ENCODE measurements around the gene KDM3A. TPM values are rescaled to one million over a fixed set of nuclear protein-coding genes. Genes with fewer than 3 reads are reported as not detected.

Gene KDM3A
- total RNA-seq, 3 donors from 2014 or later = 32.9 to 45.9 (median 36.5) TPM

GRCh38 chr2:86500325-86501083 is 59.3 kb downstream of the KDM3A start:
- peaks cover 32% of the 10 kb centered on the region for H3K9me3 Mint-ChIP-seq
- peaks cover 6% of the 10 kb centered on the region for H3K4me1 Mint-ChIP-seq (ENCODE audit: low read depth)
- H3K36me3 Mint-ChIP-seq (ENCODE audit: insufficient read depth) = peaks cover 88% of the 10 kb centered on the region
- H3K27me3 Mint-ChIP-seq (ENCODE audit: low read depth) = no peaks in the 10 kb centered on the region
- no peak for ATAC-seq
- no peak overlapping the region for H3K4me3 Mint-ChIP-seq
- no peak for DNase-seq

GRCh38 chr2:86507600-86507999 is 66.4 kb downstream of the KDM3A start:
- DNase-seq (no peak), ATAC-seq (no peak)
- peaks cover 57% of the 10 kb centered on the region for H3K36me3 Mint-ChIP-seq (ENCODE audit: insufficient read depth)
- H3K4me1 Mint-ChIP-seq (ENCODE audit: low read depth) = no peaks in the 10 kb centered on the region
- H3K27me3 Mint-ChIP-seq (ENCODE audit: low read depth) = no peaks in the 10 kb centered on the region
- no peaks in the 10 kb centered on the region for H3K9me3 Mint-ChIP-seq
- H3K4me3 Mint-ChIP-seq = no peak overlapping the region

GRCh38 chr2:86510436-86510933 is 69.3 kb downstream of the KDM3A start:
- Mint-ChIP-seq H3K9me3 (no peaks in the 10 kb centered on the region), H3K27me3 (ENCODE audit: low read depth) (no peaks in the 10 kb centered on the region), H3K36me3 (ENCODE audit: insufficient read depth) (peaks cover 38% of the 10 kb centered on the region), H3K4me3 (no peak overlapping the region), H3K4me1 (ENCODE audit: low read depth) (peaks cover 4% of the 10 kb centered on the region)
- ATAC-seq (no peak), DNase-seq (no peak)

GRCh38 chr2:86512034-86512433 is 70.9 kb downstream of the KDM3A start:
- H3K4me1 Mint-ChIP-seq (ENCODE audit: low read depth) = peaks cover 4% of the 10 kb centered on the region
- ATAC-seq = no peak
- no peak for DNase-seq
- H3K27me3 Mint-ChIP-seq (ENCODE audit: low read depth) = no peaks in the 10 kb centered on the region
- peaks cover 31% of the 10 kb centered on the region for H3K36me3 Mint-ChIP-seq (ENCODE audit: insufficient read depth)
- no peaks in the 10 kb centered on the region for H3K9me3 Mint-ChIP-seq
- no peak overlapping the region for H3K4me3 Mint-ChIP-seq

GRCh38 chr2:86512892-86513291 is 71.7 kb downstream of the KDM3A start:
- no peak overlapping the region for H3K4me3 Mint-ChIP-seq
- H3K9me3 Mint-ChIP-seq = no peaks in the 10 kb centered on the region
- peaks cover 23% of the 10 kb centered on the region for H3K36me3 Mint-ChIP-seq (ENCODE audit: insufficient read depth)
- DNase-seq (no peak), ATAC-seq (no peak)
- H3K4me1 Mint-ChIP-seq (ENCODE audit: low read depth) = peaks cover 4% of the 10 kb centered on the region
- H3K27me3 Mint-ChIP-seq (ENCODE audit: low read depth) = no peaks in the 10 kb centered on the region

GRCh38 chr2:86513948-86514660 is 72.9 kb downstream of the KDM3A start:
- H3K27me3 Mint-ChIP-seq (ENCODE audit: low read depth) = no peaks in the 10 kb centered on the region
- DNase-seq (no peak), ATAC-seq (no peak)
- peaks cover 4% of the 10 kb centered on the region for H3K4me1 Mint-ChIP-seq (ENCODE audit: low read depth)
- no peaks in the 10 kb centered on the region for H3K9me3 Mint-ChIP-seq
- H3K36me3 Mint-ChIP-seq (ENCODE audit: insufficient read depth) = peaks cover 15% of the 10 kb centered on the region
- no peak overlapping the region for H3K4me3 Mint-ChIP-seq

GRCh38 chr2:86518481-86518880 is 77.3 kb downstream of the KDM3A start:
- no peak for ATAC-seq
- peaks cover 12% of the 10 kb centered on the region for H3K36me3 Mint-ChIP-seq (ENCODE audit: insufficient read depth)
- peaks cover 3% of the 10 kb centered on the region for H3K4me1 Mint-ChIP-seq (ENCODE audit: low read depth)

GRCh38 chr2:86519349-86519748 is 78.2 kb downstream of the KDM3A start:
- peaks cover 3% of the 10 kb centered on the region for H3K4me1 Mint-ChIP-seq (ENCODE audit: low read depth)
- no peak for DNase-seq
- peaks cover 9% of the 10 kb centered on the region for H3K9me3 Mint-ChIP-seq
- H3K27me3 Mint-ChIP-seq (ENCODE audit: low read depth) = no peaks in the 10 kb centered on the region
- ATAC-seq = no peak
- H3K36me3 Mint-ChIP-seq (ENCODE audit: insufficient read depth) = peaks cover 10% of the 10 kb centered on the region
- no peak overlapping the region for H3K4me3 Mint-ChIP-seq

More at GRCh38 chr2:86518481-86518880, 77.3 kb downstream of the KDM3A start:
- Mint-ChIP-seq H3K27me3 (ENCODE audit: low read depth) (no peaks in the 10 kb centered on the region), H3K9me3 (peaks cover 9% of the 10 kb centered on the region), H3K4me3 (no peak overlapping the region)
- DNase-seq = peak; percentile 24

GRCh38 chr2:86520153-86520552 is 79.0 kb downstream of the KDM3A start:
- Mint-ChIP-seq H3K36me3 (ENCODE audit: insufficient read depth) (peaks cover 10% of the 10 kb centered on the region), H3K9me3 (peaks cover 9% of the 10 kb centered on the region), H3K4me3 (no peak overlapping the region), H3K4me1 (ENCODE audit: low read depth) (no peaks in the 10 kb centered on the region), H3K27me3 (ENCODE audit: low read depth) (no peaks in the 10 kb centered on the region)
- DNase-seq (no peak), ATAC-seq (no peak)

- H3K4me3 Mint-ChIP-seq = no peak overlapping the region
- no peaks in the 10 kb centered on the region for H3K27me3 Mint-ChIP-seq (ENCODE audit: low read depth)
- H3K9me3 Mint-ChIP-seq = peaks cover 9% of the 10 kb centered on the region
- ATAC-seq (no peak), DNase-seq (no peak)
- H3K4me1 Mint-ChIP-seq (ENCODE audit: low read depth) = no peaks in the 10 kb centered on the region
- peaks cover 21% of the 10 kb centered on the region for H3K36me3 Mint-ChIP-seq (ENCODE audit: insufficient read depth)
Measured at GRCh38 chr2:86521922-86522321, 80.8 kb downstream of the KDM3A start.

- Mint-ChIP-seq H3K4me1 (ENCODE audit: low read depth) (no peaks in the 10 kb centered on the region), H3K9me3 (peaks cover 9% of the 10 kb centered on the region), H3K27me3 (ENCODE audit: low read depth) (no peaks in the 10 kb centered on the region), H3K4me3 (no peak overlapping the region), H3K36me3 (ENCODE audit: insufficient read depth) (peaks cover 21% of the 10 kb centered on the region)
- ATAC-seq = no peak
- no peak for DNase-seq
Measured at GRCh38 chr2:86522711-86523110, 81.5 kb downstream of the KDM3A start.

GRCh38 chr2:86523491-86523890 is 82.3 kb downstream of the KDM3A start:
- ATAC-seq (no peak), DNase-seq (no peak)
- Mint-ChIP-seq H3K27me3 (ENCODE audit: low read depth) (no peaks in the 10 kb centered on the region), H3K4me1 (ENCODE audit: low read depth) (no peaks in the 10 kb centered on the region), H3K4me3 (no peak overlapping the region), H3K9me3 (peaks cover 9% of the 10 kb centered on the region), H3K36me3 (ENCODE audit: insufficient read depth) (peaks cover 25% of the 10 kb centered on the region)

GRCh38 chr2:86525421-86526340 is 84.5 kb downstream of the KDM3A start:
- peaks cover 22% of the 10 kb centered on the region for H3K36me3 Mint-ChIP-seq (ENCODE audit: insufficient read depth)
- no peaks in the 10 kb centered on the region for H3K27me3 Mint-ChIP-seq (ENCODE audit: low read depth)
- ATAC-seq (no peak), DNase-seq (no peak)
- H3K9me3 Mint-ChIP-seq = no peaks in the 10 kb centered on the region
- H3K4me3 Mint-ChIP-seq = no peak overlapping the region
- H3K4me1 Mint-ChIP-seq (ENCODE audit: low read depth) = no peaks in the 10 kb centered on the region

- Mint-ChIP-seq H3K27me3 (ENCODE audit: low read depth) (no peaks in the 10 kb centered on the region), H3K4me3 (no peak overlapping the region), H3K36me3 (ENCODE audit: insufficient read depth) (peaks cover 18% of the 10 kb centered on the region)
Measured at GRCh38 chr2:86533589-86533988, 92.4 kb downstream of the KDM3A start.

More at GRCh38 chr2:86533589-86533988, 92.4 kb downstream of the KDM3A start:
- no peak for DNase-seq
- Mint-ChIP-seq H3K4me1 (ENCODE audit: low read depth) (peaks cover 30% of the 10 kb centered on the region), H3K9me3 (peaks cover 11% of the 10 kb centered on the region)
- ATAC-seq = no peak

All from activated T-cell treated with anti-CD3 and anti-CD28 coated beads, Interleukin-2, amount 50 U/mL, for 4 hours (primary cell).